Esophagus muscularis mucosa (tissue), 4 donors: ENCODE data around the gene NFATC3. TPM values are rescaled to one million over a fixed set of nuclear protein-coding genes. Genes with fewer than 3 reads are reported as not detected.
"Not testable (repeated sequence)": the region's sequence is repeated elsewhere in the genome, so short reads cannot be mapped to it uniquely, and the experiment has no call there.

Source experiments
- DNase-seq: peaks from one replicate; pipeline ENCODE4 v3.0.0-alpha.2; 2017; ENCODE audit errors: extremely low spot score
- H3K27ac ChIP-seq, 4 donors: fragments of 200-600 bp; sonication (generic); replicated peaks in 1 of 4; 1 replicate in 3 of 4; 2 replicates in 1 of 4; pipeline ENCODE4 v1.5.1; 2016 to 2019; ENCODE audit warnings: mild to moderate bottlenecking in 1 of 4
- H3K27me3 ChIP-seq, 4 donors: fragments of 200-600 bp; sonication (generic); one replicate each; pipeline versions ENCODE4 v1.5.1 to v1.6.0; 2016 to 2019
- H3K36me3 ChIP-seq, 4 donors: fragments of 200-600 bp; sonication (generic); one replicate each; pipeline ENCODE4 v1.5.1; 2016 to 2019
- H3K4me1 ChIP-seq, 4 donors: fragments of 200-600 bp; sonication (generic); one replicate each; pipeline ENCODE4 v1.5.1; 2016 to 2019
- H3K4me3 ChIP-seq, 4 donors: fragments of 200-600 bp; sonication (generic); 1 replicate in 2 of 4; 2 replicates in 2 of 4; pipeline ENCODE4 v1.5.1; 2016 to 2019; ENCODE audit warnings: mild to moderate bottlenecking in 4 of 4, moderate library complexity in 1 of 4
- H3K9me3 ChIP-seq, 4 donors: fragments of 200-600 bp; sonication (generic); 1 replicate in 3 of 4; 2 replicates in 1 of 4; pipeline ENCODE4 v1.5.1; 2016 to 2019
- CTCF ChIP-seq, 3 experiments: fragments of 200-600 bp in 2 of 3; fragments of 450-650 bp in 1 of 3; sonication (generic) in 2 of 3; IDR thresholded peaks; one replicate each; pipeline ENCODE4 v1.5.1; 2017 to 2019; ENCODE audit warnings: antibody characterized with exemption in 3 of 3, mild to moderate bottlenecking in 2 of 3, moderate library complexity in 1 of 3
- EP300 ChIP-seq: sonication (generic); formaldehyde crosslinking; IDR thresholded peaks from one replicate; pipeline ENCODE4 v1.6.1; 2017; ENCODE audit warnings: antibody characterized with exemption
- POLR2A ChIP-seq: fragments of 450-650 bp; IDR thresholded peaks from one replicate; pipeline ENCODE4 v1.6.1; 2017; ENCODE audit warnings: antibody characterized with exemption, moderate library complexity, mild to moderate bottlenecking, low read depth
- POLR2AphosphoS5 ChIP-seq, 2 donors: sonication (generic); formaldehyde crosslinking; IDR thresholded peaks; one replicate each; pipeline ENCODE4 v1.6.1; 2017; ENCODE audit warnings: antibody characterized with exemption in 2 of 2
- WGBS: methylation state at CpG from one replicate; pipeline ENCODE4 v1.1.5; 2018; 5-methylcytosine and 5-hydroxymethylcytosine counted together
- intact Hi-C: fragments of 100-400 bp; cut with DNase I; formaldehyde crosslinking; loops from one replicate; pipeline ENCODE4 v1.15.1; 2023
- total RNA-seq, 4 donors: library from RNA; depleted of rRNA; stranded (reverse); fragments of >200 nt; gene quantifications; one replicate each; pipeline versions ENCODE4 v1.1.0 to v1.2.1, GENCODE V29; 2016

NFATC3 gene
- total RNA-seq, 4 donors from 2014 or later: 44.6 to 56.8 (median 50.8) TPM

DNA sequence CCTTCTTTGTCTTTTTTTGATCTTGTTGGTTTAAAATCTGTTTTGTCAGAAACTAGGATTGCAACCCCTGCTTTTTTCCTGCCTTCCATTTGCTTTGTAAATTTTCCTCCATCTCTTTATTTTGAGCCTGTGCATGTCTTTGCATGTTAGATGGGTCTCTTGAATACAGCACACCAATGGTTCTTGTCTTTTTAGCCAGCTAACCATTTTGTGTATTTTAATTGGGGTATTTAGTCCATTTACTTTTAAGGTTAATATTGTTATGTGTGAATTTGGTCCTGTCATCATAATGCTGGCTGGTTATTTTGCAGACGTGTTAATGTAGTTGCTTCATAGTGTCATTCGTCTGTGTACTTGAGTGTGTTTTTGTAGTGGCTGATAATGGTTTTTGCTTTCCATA, 26.2 kb downstream of the NFATC3 start:
- DNase-seq: no peak
- 77% methylated on average over 2 of the region's 2 CpGs for WGBS

DNA sequence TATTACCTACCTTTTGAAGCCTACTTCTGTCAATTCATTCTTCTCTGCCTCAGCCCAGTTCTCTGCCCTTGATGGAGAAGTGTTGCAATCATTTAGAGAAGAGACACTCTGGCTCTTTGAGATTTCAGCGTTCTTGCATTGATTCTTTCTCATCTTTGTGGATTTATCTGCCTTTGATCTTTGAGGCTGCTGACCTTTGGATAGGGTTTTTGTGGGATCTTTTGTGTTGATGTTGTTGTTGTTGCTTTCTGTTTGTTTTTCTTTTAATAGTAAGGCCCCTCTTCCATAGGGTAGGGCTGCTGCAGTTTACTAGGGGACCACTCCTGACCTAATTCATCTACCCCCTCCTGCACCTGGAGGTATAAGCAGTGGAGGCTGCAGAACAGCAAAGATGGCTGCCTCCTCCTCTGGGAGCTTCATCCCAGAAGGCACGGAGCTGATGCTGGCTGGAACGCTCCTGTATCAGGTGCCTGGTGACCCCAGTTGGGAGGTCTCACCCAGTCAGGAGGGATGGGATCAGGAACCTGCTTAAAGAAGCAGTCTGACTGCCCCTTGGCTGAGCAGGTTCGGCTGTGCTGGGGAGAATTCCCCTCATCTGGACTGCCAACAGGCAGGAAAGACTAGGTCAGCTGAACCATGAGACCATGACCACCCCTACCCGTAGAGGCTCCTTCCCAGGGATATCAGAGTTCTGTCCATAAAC, 28.0 kb downstream of the NFATC3 start:
- TF ChIP-seq POLR2A (no peak), POLR2AphosphoS5 (IDR thresholded peaks at IDR 0.05) (no peak), CTCF (IDR thresholded peaks at IDR 0.05) (no peak), EP300 (no peak)
- DNase-seq: no peak
- Histone ChIP-seq H3K27me3 (no peaks in the 10 kb centered on the region), H3K27ac (no peak overlapping the region), H3K4me3 (no peak overlapping the region), H3K36me3 (no peaks in the 10 kb centered on the region), H3K9me3 (peaks cover 0 to 10% (median 5%) of the 10 kb centered on the region in 4 donors), H3K4me1 (peaks cover 9 to 33% (median 12%) of the 10 kb centered on the region in 4 donors)
- 88% methylated on average over 4 of the region's 5 CpGs for WGBS
- intact Hi-C loops: no loop called here

More for the DNA sequence above, 26.2 kb downstream of the NFATC3 start:
- Histone ChIP-seq H3K27me3 (no peaks in the 10 kb centered on the region), H3K4me1 (peaks cover 6 to 37% (median 7%) of the 10 kb centered on the region in 4 donors), H3K4me3 (no peak overlapping the region), H3K9me3 (peaks cover 0 to 10% (median 5%) of the 10 kb centered on the region in 4 donors), H3K27ac (no peak overlapping the region), H3K36me3 (no peaks in the 10 kb centered on the region)
- intact Hi-C loops: no loop called here
- TF ChIP-seq CTCF (IDR thresholded peaks at IDR 0.05) (no peak), EP300 (no peak), POLR2A (no peak), POLR2AphosphoS5 (IDR thresholded peaks at IDR 0.05) (no peak)

- WGBS: 89% methylated on average over 10 of the region's 12 CpGs
- no peak for DNase-seq
- TF ChIP-seq POLR2A (no peak), POLR2AphosphoS5 (IDR thresholded peaks at IDR 0.05) (no peak), CTCF (IDR thresholded peaks at IDR 0.05) (no peak), EP300 (no peak)
- intact Hi-C loops: no loop called here
- Histone ChIP-seq H3K27ac (no peak overlapping the region), H3K4me1 (peaks cover 9 to 33% (median 12%) of the 10 kb centered on the region in 4 donors), H3K9me3 (peaks cover 0 to 9% (median 2%) of the 10 kb centered on the region in 4 donors), H3K27me3 (no peaks in the 10 kb centered on the region), H3K4me3 (no peak overlapping the region), H3K36me3 (no peaks in the 10 kb centered on the region)
Measured at GRCh38 chr16:68113765-68114240, 28.6 kb downstream of the NFATC3 start.

DNA sequence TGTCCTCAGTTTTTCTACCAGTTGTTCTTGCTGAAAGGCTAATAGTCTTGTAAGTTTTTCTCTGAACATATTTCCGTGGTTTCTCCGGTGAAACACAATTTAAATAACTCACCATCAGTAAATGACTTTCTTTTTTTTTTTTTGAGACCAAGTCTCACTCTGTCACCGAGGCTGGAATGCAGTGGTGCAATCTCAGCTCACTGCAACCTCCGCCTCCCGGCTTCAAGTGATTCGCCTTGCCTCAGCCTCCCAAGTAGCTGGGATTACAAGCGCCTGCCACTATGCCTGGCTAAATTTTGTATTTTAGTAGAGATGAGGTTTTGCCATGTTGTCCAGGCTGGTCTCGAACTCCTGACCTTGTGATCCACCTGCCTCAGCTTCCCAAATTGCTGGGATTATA, 29.8 kb downstream of the NFATC3 start:
- H3K36me3 ChIP-seq, H3K27ac ChIP-seq, H3K27me3 ChIP-seq, DNase-seq, H3K4me3 ChIP-seq, intact Hi-C loops, H3K9me3 ChIP-seq: not testable (repeated sequence)
- WGBS: 96% methylated on average over 8 of the region's 8 CpGs
- H3K4me1 ChIP-seq: peaks cover 9 to 33% (median 12%) of the 10 kb centered on the region in 4 donors

- Histone ChIP-seq H3K27me3 (no peaks in the 10 kb centered on the region), H3K4me1 (peaks cover 9 to 33% (median 12%) of the 10 kb centered on the region in 4 donors), H3K36me3 (no peaks in the 10 kb centered on the region), H3K9me3 (peaks cover 0 to 9% (median 2%) of the 10 kb centered on the region in 4 donors), H3K4me3 (no peak overlapping the region), H3K27ac (no peak overlapping the region)
- DNase-seq: no peak
- intact Hi-C loops: no loop called here
- TF ChIP-seq POLR2AphosphoS5 (IDR thresholded peaks at IDR 0.05) (no peak), CTCF (IDR thresholded peaks at IDR 0.05) (no peak), POLR2A (no peak), EP300 (no peak)
- WGBS: 76% methylated on average over 2 of the region's 2 CpGs
Measured at GRCh38 chr16:68115851-68116250, 30.7 kb downstream of the NFATC3 start.
